Stimulated activated CD4-positive, alpha-beta T cell treated with anti-CD3 and anti-CD28 coated beads, Interleukin-4, amount 100 ng/mL, for 1 hour (primary cell): ENCODE measurements around the gene TENT4B.
"Not testable (repeated sequence)": the region's sequence is repeated elsewhere in the genome, so short reads cannot be mapped to it uniquely, and the experiment has no call there.

Source experiments
- DNase-seq: peaks from one replicate; pipeline ENCODE4 v3.0.0-alpha.2; 2020

TENT4B gene

DNA sequence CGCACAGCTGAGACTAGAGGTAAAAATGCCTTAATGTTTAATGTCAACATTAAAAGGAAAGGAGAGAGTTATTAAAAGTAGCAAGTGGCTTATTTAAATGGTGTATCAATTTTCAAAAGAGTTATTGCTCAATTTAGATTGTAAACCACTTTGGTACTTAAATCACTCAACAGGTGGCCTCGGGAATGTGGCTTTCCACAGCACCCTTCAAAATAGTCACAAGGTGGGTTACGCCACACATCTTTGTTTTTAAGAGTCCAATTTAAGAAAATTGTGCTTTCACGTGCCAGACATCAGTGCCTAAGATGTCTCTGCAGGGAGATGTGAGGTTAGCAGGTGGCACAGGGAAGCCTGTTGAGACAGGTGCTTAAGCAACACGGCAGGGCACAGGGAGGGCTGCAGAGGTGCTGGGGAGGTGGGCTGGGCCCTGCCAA lies 85.8 kb downstream of the TENT4B start:
- DNase-seq = no peak

- DNase-seq = not testable (repeated sequence)
These were observed 89.9 kb downstream of the TENT4B start for GRCh38 chr16:50243024-50243423.

GRCh38 chr16:50244140-50244503 lies 91.0 kb downstream of the TENT4B start:
- no peak for DNase-seq

- no peak for DNase-seq
These were observed 91.7 kb downstream of the TENT4B start for GRCh38 chr16:50244504-50245416.

- DNase-seq = peak; percentile 63
These were observed 92.6 kb downstream of the TENT4B start for GRCh38 chr16:50245417-50246298.

- no peak for DNase-seq
These were observed 93.4 kb downstream of the TENT4B start for GRCh38 chr16:50246299-50247122.

DNA sequence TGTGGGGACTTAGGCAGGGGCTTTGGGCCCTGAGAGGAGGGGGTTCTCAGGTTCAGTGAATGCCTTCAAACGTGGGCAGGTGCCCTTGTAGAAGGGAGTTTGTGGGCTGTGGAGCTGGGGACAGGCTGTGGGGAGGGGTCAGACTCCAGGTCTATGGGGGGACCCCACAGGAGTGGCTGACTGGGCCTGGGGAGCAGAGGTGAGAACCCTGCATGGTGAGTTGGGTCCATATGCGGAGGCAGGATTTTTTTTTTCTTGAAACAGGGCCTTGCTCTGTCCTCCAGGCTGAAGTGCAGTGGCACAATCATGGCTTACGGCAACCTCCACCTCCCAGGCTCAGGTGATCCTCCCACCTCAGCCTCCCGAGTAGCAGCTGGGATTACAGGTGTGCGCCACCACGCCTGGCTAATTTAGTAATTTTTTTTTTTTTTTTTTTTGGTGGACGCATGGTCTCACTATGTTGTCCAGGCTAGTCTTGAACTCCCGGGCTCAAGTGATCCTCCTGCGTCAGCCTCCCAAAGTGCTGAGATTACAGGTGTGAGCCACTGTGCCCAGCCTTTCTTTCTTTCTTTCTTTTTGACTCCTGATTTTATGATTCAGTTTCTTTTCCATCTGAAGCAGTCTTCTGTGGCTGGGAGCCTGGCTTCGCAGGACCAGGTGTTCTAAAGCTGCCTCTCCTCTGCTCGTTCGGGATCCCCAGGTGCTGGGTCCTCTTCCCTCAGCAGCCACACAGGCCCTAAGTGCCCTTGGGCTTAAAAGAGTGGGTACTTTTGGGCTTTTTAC lies 94.2 kb downstream of the TENT4B start:
- no peak for DNase-seq

DNA sequence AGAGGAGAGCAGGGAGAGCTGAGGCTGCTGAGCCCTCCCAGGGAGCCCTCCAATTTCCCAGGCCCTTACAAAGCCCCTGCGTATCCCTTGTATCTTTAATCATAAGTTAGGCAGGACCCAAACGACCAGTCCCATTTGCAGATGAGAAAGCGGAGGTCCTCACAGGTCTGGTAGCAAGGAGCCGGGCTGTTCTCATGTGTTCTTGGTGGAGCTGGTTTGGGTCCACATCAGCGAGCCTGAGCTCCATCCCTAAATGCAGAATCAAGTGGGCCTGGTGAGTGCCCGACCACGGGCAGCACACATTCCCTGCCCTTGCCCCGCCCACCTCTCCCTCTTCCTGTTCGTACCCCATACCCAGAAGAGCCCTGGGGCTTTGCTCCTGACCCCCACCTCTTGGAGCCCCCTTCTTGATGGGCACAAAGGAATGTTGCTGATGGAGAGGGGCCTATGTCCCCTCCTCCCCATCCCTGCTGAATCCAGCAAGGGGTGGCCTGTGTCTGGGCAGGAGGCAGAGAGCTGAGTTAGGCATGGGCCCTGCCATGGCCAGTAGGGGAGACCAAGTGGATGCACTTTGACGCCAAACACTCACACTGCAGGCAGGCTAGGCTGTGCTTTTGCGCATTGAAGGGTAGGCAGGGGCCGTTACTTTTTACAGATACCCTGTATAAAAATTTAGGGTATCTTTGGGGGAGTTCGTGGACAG lies 95.0 kb downstream of the TENT4B start:
- no peak for DNase-seq

- no peak for DNase-seq
These were observed 95.7 kb downstream of the TENT4B start for GRCh38 chr16:50248845-50249244.

- DNase-seq = no peak
These were observed 98.4 kb downstream of the TENT4B start for GRCh38 chr16:50251375-50252081.

DNA sequence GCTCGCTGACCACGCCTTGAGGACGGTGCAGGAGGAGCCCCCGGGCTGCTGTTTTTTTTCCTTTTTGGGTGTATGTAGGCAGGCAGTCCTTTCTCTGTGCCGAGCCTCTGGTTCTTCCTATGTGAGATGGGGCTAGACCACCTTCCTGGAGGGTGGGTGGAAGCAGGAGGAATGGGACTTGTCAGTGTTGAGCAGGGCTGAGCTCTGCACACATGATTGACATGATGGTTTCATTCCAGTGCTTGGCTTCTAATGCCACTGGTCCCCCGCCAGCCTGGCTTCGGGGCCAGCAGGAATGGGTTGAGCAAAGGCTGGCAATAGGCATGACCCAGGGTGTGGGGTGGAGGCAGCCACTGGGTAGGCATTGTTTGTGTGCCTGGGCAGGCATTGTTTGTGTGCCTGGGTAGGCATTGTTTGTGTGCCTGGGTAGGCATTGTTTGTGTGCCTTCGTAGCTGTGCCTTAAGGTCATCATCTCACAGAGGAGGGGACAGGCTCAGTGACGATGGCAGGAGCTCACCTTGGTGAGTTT lies 99.0 kb downstream of the TENT4B start:
- DNase-seq = no peak

GRCh38 chr16:50252874-50253513 lies 99.9 kb downstream of the TENT4B start:
- no peak for DNase-seq

DNA sequence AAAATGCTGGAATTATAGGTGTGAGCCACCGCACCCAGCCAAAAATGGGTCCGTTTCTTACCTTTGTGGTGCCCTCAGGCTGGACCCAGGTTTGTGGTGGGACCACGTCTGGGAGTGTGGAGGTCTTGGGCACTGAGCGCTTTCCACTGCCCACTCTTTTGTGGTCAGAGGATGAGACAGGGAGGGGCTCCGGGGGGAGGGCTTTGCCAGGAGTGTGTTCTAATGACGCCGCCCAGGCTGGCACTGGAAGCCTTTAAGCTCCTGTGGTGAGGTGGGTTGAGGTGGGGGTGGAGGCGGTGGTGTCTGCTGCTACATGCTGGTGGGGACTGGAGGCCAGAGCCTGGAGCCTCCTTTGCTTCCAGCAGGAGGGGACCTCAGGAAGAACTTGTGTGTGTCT lies 100.4 kb downstream of the TENT4B start:
- no peak for DNase-seq

- DNase-seq = no peak
These were observed 101.0 kb downstream of the TENT4B start for GRCh38 chr16:50254072-50254471.

DNA sequence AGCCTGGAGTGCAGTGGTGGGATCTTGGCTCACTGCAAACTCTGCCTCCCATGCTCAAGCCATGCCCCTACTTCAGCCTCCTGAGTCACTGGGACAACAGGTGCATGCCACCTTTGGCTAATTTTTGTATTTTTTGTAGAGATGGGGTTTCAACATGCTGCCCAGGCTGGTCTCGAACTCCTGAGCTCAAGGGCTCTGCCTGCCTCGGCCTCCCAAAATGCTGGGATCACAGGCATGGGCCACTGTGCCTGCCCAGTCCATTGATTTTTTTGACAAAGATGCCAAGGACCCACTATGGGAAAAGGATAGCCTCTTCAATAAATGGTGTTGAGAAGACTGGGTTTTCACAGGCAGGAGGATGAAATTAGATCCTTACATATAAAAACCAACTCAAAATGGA lies 102.4 kb downstream of the TENT4B start:
- DNase-seq = no peak

- no peak for DNase-seq
These were observed 103.5 kb downstream of the TENT4B start for GRCh38 chr16:50256604-50257003.

GRCh38 chr16:50257876-50258275 lies 104.8 kb downstream of the TENT4B start:
- no peak for DNase-seq

DNA sequence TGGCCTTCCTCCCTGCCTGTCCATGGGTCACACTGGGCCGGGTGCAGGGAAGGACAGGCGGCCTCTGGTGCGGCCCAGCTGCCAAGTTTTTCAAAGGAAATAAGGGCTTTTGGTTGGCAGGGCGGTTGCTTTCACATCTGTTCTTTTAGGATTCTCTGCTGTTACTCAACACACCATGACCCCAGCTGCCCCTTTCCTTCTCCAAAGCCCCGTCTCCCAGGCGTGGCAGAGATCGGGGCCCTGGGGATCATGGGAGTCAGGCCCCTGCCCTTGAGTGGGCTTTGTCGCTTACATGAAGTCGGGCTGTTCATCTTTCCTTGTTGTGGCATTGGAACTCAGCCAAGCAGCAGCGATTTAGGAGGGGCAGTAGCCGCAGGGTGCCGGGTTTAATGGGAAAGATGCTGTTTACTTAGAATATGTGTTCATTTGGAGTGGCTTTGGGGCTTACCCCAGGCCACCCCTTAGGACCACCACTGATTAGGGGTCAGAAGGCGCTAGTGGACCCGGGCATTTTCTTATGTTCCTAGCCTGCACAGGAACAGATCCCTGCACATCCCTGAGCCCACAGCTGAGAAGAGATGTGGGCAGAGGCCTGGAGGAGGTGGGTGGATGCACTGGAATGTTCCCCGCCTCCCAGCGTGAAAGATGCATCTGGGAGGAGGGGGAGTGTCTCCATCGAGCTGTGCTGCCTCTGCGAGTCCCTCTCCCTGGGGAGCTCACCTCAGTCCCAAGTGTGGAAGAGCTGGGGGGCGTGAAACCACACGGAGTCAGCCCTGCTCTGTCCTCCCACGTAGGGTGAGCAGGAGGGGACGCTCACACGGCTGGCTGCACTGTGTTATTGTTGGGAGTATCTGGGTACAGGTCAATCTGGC lies 106.5 kb downstream of the TENT4B start:
- no peak for DNase-seq
